ENCODE measurements around the gene TYSND1.
"Not testable (repeated sequence)": the region's sequence is repeated elsewhere in the genome, so short reads cannot be mapped to it uniquely, and the experiment has no call there.

DNA sequence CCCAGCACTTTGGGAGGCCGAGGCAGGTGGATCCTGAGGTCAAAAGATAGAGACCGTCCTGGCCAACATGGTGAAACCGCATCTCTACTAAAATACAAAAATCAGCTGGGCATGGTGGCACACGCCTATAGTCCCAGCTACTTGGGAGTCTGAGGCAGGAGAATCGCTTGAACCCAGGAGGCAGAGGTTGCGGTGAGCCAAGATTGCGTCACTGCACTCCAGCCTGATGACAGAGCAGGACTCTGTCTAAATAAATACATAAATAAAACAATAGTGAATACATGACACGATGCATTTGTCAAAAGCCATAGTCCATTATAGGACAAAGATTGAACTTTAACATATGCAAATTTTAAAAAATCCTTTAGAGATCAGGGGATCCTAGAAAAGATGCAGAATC, 32.7 kb upstream of the TYSND1 start:
- TF ChIP-seq, protein P1, sequence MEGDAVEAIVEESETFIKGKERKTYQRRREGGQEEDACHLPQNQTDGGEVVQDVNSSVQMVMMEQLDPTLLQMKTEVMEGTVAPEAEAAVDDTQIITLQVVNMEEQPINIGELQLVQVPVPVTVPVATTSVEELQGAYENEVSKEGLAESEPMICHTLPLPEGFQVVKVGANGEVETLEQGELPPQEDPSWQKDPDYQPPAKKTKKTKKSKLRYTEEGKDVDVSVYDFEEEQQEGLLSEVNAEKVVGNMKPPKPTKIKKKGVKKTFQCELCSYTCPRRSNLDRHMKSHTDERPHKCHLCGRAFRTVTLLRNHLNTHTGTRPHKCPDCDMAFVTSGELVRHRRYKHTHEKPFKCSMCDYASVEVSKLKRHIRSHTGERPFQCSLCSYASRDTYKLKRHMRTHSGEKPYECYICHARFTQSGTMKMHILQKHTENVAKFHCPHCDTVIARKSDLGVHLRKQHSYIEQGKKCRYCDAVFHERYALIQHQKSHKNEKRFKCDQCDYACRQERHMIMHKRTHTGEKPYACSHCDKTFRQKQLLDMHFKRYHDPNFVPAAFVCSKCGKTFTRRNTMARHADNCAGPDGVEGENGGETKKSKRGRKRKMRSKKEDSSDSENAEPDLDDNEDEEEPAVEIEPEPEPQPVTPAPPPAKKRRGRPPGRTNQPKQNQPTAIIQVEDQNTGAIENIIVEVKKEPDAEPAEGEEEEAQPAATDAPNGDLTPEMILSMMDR (IDR thresholded peaks at IDR 0.05), result not testable (repeated sequence)
- not testable (repeated sequence) for TF ChIP-seq POLR2AphosphoS5, POLR2A (IDR thresholded peaks at IDR 0.05)

All from transverse colon (tissue), 4 donors.